HepG2 (cell line): Measurements from ENCODE around the gene CARS2. TPM values are rescaled to one million over a fixed set of nuclear protein-coding genes. Genes with fewer than 3 reads are reported as not detected.

Experiments
- AKAP8 ChIP-seq: sonication (generic); formaldehyde crosslinking; IDR thresholded peaks from 2 replicates; pipeline ENCODE4 v1.5.1; 2020; ENCODE audit warnings: mild to moderate bottlenecking, missing genetic modification reagents
- ARHGAP35 ChIP-seq: sonication (generic); formaldehyde crosslinking; IDR thresholded peaks from 2 replicates; pipeline ENCODE4 v1.9.0; 2022; ENCODE audit warnings: mild to moderate bottlenecking, inconsistent platforms, moderate library complexity, missing genetic modification reagents, borderline replicate concordance
- CENPX ChIP-seq: sonication (generic); formaldehyde crosslinking; IDR thresholded peaks from 2 replicates; pipeline ENCODE4 v1.9.0; 2021; ENCODE audit warnings: mild to moderate bottlenecking, missing genetic modification reagents, moderate library complexity
- ELF1 ChIP-seq: sonication (generic); formaldehyde crosslinking; IDR thresholded peaks from 2 replicates; pipeline ENCODE4 v1.4.0; 2020; ENCODE audit warnings: missing genetic modification reagents
- ETV6 ChIP-seq: sonication (generic); formaldehyde crosslinking; conservative IDR thresholded peaks from 2 replicates; pipeline ENCODE4 v1.4.0; 2020; ENCODE audit warnings: missing genetic modification reagents
- HMG20A ChIP-seq: IDR thresholded peaks from 2 replicates; pipeline ENCODE4 v1.6.1; 2016; ENCODE audit warnings: borderline replicate concordance
- MYNN ChIP-seq: sonication (generic); formaldehyde crosslinking; IDR thresholded peaks from 2 replicates; pipeline ENCODE4 v1.4.0; 2020; ENCODE audit warnings: mild to moderate bottlenecking, low read depth, missing genetic modification reagents
- SALL1 ChIP-seq: sonication (generic); formaldehyde crosslinking; IDR thresholded peaks from 2 replicates; pipeline ENCODE4 v1.8.0; 2022; ENCODE audit warnings: mild to moderate bottlenecking, missing genetic modification reagents
- SALL2 ChIP-seq: sonication (generic); formaldehyde crosslinking; IDR thresholded peaks from 2 replicates; pipeline ENCODE4 v1.8.1; 2023; ENCODE audit warnings: mild to moderate bottlenecking, missing genetic modification reagents, inconsistent platforms
- SMAD9 ChIP-seq: sonication (generic); formaldehyde crosslinking; IDR thresholded peaks from 2 replicates; pipeline ENCODE4 v1.5.1; 2020; ENCODE audit warnings: mild to moderate bottlenecking, missing genetic modification reagents
- STAG1 ChIP-seq: sonication (generic); formaldehyde crosslinking; IDR thresholded peaks from 2 replicates; pipeline ENCODE4 v1.4.0; 2020; ENCODE audit warnings: missing genetic modification reagents
- XRCC5 ChIP-seq: fragments of 200-400 bp; formaldehyde crosslinking; optimal IDR thresholded peaks from 2 replicates; pipeline ENCODE3; 2017; ENCODE audit warnings: mild to moderate bottlenecking, low read length
- ZNF30 ChIP-seq: sonication (generic); formaldehyde crosslinking; IDR thresholded peaks from 2 replicates; pipeline ENCODE4 v1.5.0; 2020; ENCODE audit warnings: mild to moderate bottlenecking, missing genetic modification reagents
- ZNF34 ChIP-seq: sonication (generic); formaldehyde crosslinking; IDR thresholded peaks from 2 replicates; pipeline ENCODE4 v1.4.0; 2020; ENCODE audit warnings: mild to moderate bottlenecking, missing genetic modification reagents, borderline replicate concordance
- ZNF484 ChIP-seq: sonication (generic); formaldehyde crosslinking; IDR thresholded peaks from 2 replicates; pipeline ENCODE4 v1.5.1; 2020; ENCODE audit warnings: mild to moderate bottlenecking, low read depth, missing genetic modification reagents, borderline replicate concordance
- ZNF562 ChIP-seq: sonication (generic); formaldehyde crosslinking; IDR thresholded peaks from 2 replicates; pipeline ENCODE4 v1.8.0; 2022; ENCODE audit warnings: missing genetic modification reagents, borderline replicate concordance
- ZNF629 ChIP-seq: sonication (generic); formaldehyde crosslinking; conservative IDR thresholded peaks from 2 replicates; pipeline ENCODE4 v1.5.0; 2020; ENCODE audit warnings: missing genetic modification reagents
- polyA plus RNA-seq, 8 experiments: library from polyadenylated mRNA; depleted of rRNA in 3 of 8; stranded (reverse) in 7 of 8; unstranded in 1 of 8; fragments of >200 nt; fragmentation: Illumina TruSeq in 4 of 8; extraction: Trizol in 4 of 8; gene quantifications; 2 replicates each; pipeline versions ENCODE4 v1.2.1 to v1.2.3, GENCODE V29; 2011 to 2016; ENCODE audit warnings: low read depth in 4 of 8, missing spikeins in 1 of 8, mixed read lengths in 1 of 8; ENCODE audit not compliant: insufficient read depth in 1 of 8
- total RNA-seq, 5 experiments: library from RNA; depleted of rRNA; stranded (reverse); fragments of >200 nt; fragmentation: Illumina TruSeq; extraction: Trizol; gene quantifications; 2 replicates each; pipeline ENCODE4 v1.2.3, GENCODE V29; 2016; ENCODE audit warnings: low read depth in 1 of 5
- TF ChIP-seq, protein P1 (sequence below): sonication (generic); formaldehyde crosslinking; IDR thresholded peaks from 2 replicates; pipeline ENCODE4 v1.4.0; 2020; ENCODE audit warnings: low read depth, mild to moderate bottlenecking, missing genetic modification reagents
- TF ChIP-seq, protein P2 (sequence below): sonication (generic); formaldehyde crosslinking; IDR thresholded peaks from 2 replicates; pipeline ENCODE4 v1.9.0; 2021; ENCODE audit warnings: missing genetic modification reagents, borderline replicate concordance
- TF ChIP-seq, protein P3 (sequence below): sonication (generic); formaldehyde crosslinking; IDR thresholded peaks from 2 replicates; pipeline ENCODE4 v1.9.0; 2022; ENCODE audit warnings: missing genetic modification reagents, mild to moderate bottlenecking, borderline replicate concordance
- TF ChIP-seq, protein P4 (sequence below): sonication (generic); formaldehyde crosslinking; IDR thresholded peaks from 2 replicates; pipeline ENCODE4 v1.5.0; 2020; ENCODE audit warnings: mild to moderate bottlenecking, missing genetic modification reagents
- TF ChIP-seq, protein P5 (sequence below): IDR thresholded peaks from 2 replicates; pipeline ENCODE4 v1.6.1; 2016; ENCODE audit warnings: missing compliant biosample characterization, missing genetic modification reagents, borderline replicate concordance

Gene CARS2
- total and polyA plus RNA-seq, 2 of the 13 experiments (the other 11 are each of a cell fraction or from before 2014, with no cell fraction given) = 41.1 to 59.3 TPM

DNA sequence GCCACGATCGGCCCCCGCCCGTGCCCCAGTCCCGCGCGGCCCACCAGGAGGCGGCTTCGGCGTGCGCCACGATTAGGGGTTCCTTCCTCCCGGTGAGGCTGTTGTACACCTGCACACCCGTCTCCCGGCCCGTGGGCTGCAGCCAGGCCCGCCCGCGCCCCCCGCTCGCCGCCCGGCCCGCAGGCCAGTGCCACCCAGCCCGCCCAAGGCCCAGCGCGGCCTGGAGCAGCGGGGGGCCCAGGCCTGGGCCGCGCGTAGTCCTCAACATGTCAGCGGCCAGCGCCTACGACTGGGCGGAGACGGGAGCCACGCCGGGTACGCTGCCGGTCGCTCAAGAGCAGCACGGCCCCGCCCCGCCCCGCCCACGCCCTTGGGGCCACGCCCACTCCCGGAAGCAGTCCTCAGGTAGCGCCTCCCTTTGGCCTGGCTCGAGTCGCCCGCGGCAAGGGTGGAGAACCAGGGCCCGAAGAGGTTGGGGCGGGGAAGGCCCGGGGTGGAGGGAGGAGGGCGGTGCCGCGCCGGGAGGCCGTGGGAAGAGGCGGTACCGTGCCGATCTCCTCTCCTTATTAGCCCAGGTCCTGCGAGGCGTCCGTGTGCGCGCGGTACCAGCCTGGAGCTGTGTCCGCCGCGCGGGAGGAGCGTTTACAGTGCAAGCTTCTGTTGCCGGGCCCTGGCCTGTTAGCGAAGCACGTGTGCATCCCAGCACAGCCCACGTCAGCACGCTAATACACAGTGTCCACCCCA, at the start of gene CARS2 (continued):
- TF ChIP-seq, protein P1, sequence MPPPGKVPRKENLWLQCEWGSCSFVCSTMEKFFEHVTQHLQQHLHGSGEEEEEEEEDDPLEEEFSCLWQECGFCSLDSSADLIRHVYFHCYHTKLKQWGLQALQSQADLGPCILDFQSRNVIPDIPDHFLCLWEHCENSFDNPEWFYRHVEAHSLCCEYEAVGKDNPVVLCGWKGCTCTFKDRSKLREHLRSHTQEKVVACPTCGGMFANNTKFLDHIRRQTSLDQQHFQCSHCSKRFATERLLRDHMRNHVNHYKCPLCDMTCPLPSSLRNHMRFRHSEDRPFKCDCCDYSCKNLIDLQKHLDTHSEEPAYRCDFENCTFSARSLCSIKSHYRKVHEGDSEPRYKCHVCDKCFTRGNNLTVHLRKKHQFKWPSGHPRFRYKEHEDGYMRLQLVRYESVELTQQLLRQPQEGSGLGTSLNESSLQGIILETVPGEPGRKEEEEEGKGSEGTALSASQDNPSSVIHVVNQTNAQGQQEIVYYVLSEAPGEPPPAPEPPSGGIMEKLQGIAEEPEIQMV = 0 out of 2 replicates have a peak, but pooled peaks have one; percentile 8
- TF ChIP-seq SALL2 (CRISPR knock-in tag) = no peak; the same call in 1 of the 2 replicates
- TF ChIP-seq SMAD9 (CRISPR knock-in tag) = peak; percentile 12; the same call in 1 of the 2 replicates
- TF ChIP-seq ELF1 (CRISPR knock-in tag) = peak; percentile 94
- peak; percentile 44; the same call in 1 of the 2 replicates for TF ChIP-seq ETV6 (CRISPR knock-in tag)
- TF ChIP-seq ZNF484 (CRISPR knock-in tag) = no peak
- no peak for TF ChIP-seq HMG20A (CRISPR knock-in tag)
- peak; percentile 72 for TF ChIP-seq XRCC5
- TF ChIP-seq, protein P2, sequence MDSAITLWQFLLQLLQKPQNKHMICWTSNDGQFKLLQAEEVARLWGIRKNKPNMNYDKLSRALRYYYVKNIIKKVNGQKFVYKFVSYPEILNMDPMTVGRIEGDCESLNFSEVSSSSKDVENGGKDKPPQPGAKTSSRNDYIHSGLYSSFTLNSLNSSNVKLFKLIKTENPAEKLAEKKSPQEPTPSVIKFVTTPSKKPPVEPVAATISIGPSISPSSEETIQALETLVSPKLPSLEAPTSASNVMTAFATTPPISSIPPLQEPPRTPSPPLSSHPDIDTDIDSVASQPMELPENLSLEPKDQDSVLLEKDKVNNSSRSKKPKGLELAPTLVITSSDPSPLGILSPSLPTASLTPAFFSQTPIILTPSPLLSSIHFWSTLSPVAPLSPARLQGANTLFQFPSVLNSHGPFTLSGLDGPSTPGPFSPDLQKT (CRISPR knock-in tag) = no peak
- TF ChIP-seq STAG1 (CRISPR knock-in tag) = peak; percentile 28; the same call in 1 of the 2 replicates
- no peak for TF ChIP-seq ZNF34 (CRISPR knock-in tag)
- TF ChIP-seq CENPX (CRISPR knock-in tag) = no peak
- TF ChIP-seq, protein P3, sequence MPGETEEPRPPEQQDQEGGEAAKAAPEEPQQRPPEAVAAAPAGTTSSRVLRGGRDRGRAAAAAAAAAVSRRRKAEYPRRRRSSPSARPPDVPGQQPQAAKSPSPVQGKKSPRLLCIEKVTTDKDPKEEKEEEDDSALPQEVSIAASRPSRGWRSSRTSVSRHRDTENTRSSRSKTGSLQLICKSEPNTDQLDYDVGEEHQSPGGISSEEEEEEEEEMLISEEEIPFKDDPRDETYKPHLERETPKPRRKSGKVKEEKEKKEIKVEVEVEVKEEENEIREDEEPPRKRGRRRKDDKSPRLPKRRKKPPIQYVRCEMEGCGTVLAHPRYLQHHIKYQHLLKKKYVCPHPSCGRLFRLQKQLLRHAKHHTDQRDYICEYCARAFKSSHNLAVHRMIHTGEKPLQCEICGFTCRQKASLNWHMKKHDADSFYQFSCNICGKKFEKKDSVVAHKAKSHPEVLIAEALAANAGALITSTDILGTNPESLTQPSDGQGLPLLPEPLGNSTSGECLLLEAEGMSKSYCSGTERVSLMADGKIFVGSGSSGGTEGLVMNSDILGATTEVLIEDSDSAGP (CRISPR knock-in tag) = peak; percentile 63; the same call in 1 of the 2 replicates
- TF ChIP-seq ZNF30 = no peak
- TF ChIP-seq, protein P4, sequence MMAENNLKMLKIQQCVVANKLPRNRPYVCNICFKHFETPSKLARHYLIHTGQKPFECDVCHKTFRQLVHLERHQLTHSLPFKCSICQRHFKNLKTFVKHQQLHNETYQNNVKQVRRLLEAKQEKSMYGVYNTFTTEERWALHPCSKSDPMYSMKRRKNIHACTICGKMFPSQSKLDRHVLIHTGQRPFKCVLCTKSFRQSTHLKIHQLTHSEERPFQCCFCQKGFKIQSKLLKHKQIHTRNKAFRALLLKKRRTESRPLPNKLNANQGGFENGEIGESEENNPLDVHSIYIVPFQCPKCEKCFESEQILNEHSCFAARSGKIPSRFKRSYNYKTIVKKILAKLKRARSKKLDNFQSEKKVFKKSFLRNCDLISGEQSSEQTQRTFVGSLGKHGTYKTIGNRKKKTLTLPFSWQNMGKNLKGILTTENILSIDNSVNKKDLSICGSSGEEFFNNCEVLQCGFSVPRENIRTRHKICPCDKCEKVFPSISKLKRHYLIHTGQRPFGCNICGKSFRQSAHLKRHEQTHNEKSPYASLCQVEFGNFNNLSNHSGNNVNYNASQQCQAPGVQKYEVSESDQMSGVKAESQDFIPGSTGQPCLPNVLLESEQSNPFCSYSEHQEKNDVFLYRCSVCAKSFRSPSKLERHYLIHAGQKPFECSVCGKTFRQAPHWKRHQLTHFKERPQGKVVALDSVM = peak; percentile 35; the same call in 1 of the 2 replicates
- 0 out of 2 replicates have a peak, but pooled peaks have one; percentile 20 for TF ChIP-seq ARHGAP35 (CRISPR knock-in tag)
- TF ChIP-seq, protein P5, sequence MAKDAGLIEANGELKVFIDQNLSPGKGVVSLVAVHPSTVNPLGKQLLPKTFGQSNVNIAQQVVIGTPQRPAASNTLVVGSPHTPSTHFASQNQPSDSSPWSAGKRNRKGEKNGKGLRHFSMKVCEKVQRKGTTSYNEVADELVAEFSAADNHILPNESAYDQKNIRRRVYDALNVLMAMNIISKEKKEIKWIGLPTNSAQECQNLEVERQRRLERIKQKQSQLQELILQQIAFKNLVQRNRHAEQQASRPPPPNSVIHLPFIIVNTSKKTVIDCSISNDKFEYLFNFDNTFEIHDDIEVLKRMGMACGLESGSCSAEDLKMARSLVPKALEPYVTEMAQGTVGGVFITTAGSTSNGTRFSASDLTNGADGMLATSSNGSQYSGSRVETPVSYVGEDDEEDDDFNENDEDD (CRISPR knock-in tag) = peak; percentile 61; the same call in 1 of the 2 replicates
- TF ChIP-seq SALL1 (CRISPR knock-in tag) = peak; percentile 39; the same call in 1 of the 2 replicates
- TF ChIP-seq ZNF629 (CRISPR knock-in tag) = no peak
- TF ChIP-seq ZNF562 (CRISPR knock-in tag) = no peak
- TF ChIP-seq AKAP8 (CRISPR knock-in tag) = 0 out of 2 replicates have a peak, but pooled peaks have one; percentile 42
- TF ChIP-seq MYNN (CRISPR knock-in tag) = no peak
